Spleen (tissue), 11 donors: Measurements from ENCODE around the gene LBR. TPM values are rescaled to one million over a fixed set of nuclear protein-coding genes. Genes with fewer than 3 reads are reported as not detected.

Source experiments
- DNase-seq: peaks from one replicate; pipeline ENCODE4 v3.0.0-alpha.2; 2020
- H3K27ac ChIP-seq, 8 donors: fragments of 200-600 bp; sonication (generic) in 7 of 8; 1 replicate in 4 of 8; 2 replicates in 4 of 8; pipeline versions ENCODE4 v1.5.0 to v1.8.0; 2016 to 2021; ENCODE audit warnings: inconsistent platforms in 4 of 8, mild to moderate bottlenecking in 4 of 8, moderate library complexity in 1 of 8
- H3K27me3 ChIP-seq, 7 donors: fragments of 200-600 bp; sonication (generic) in 6 of 7; replicated peaks in 1 of 7; 1 replicate in 4 of 7; 2 replicates in 3 of 7; pipeline versions ENCODE4 v1.5.0 to v1.8.0; 2016 to 2021; ENCODE audit warnings: inconsistent platforms in 3 of 7, mild to moderate bottlenecking in 1 of 7
- H3K36me3 ChIP-seq, 6 donors: fragments of 200-600 bp; sonication (generic) in 5 of 6; 1 replicate in 4 of 6; 2 replicates in 2 of 6; pipeline versions ENCODE4 v1.5.0 to v1.8.0; 2016 to 2021; ENCODE audit warnings: inconsistent platforms in 2 of 6
- H3K4me1 ChIP-seq, 6 donors: fragments of 200-600 bp; sonication (generic) in 5 of 6; 1 replicate in 3 of 6; 2 replicates in 3 of 6; pipeline versions ENCODE4 v1.5.0 to v1.8.0; 2016 to 2021; ENCODE audit warnings: inconsistent platforms in 3 of 6
- H3K4me3 ChIP-seq, 8 donors: fragments of 200-600 bp; sonication (generic) in 7 of 8; 1 replicate in 4 of 8; 2 replicates in 4 of 8; pipeline versions ENCODE4 v1.5.0 to v1.8.0; 2016 to 2021; ENCODE audit warnings: inconsistent platforms in 4 of 8, mild to moderate bottlenecking in 4 of 8, moderate library complexity in 2 of 8
- H3K9me3 ChIP-seq, 8 donors: fragments of 200-600 bp; sonication (generic) in 7 of 8; 1 replicate in 4 of 8; 2 replicates in 4 of 8; pipeline versions ENCODE4 v1.5.0 to v1.8.0; 2016 to 2021; ENCODE audit warnings: inconsistent platforms in 4 of 8
- CTCF ChIP-seq, 11 experiments: fragments of 200-600 bp in 7 of 11; fragments of 450-650 bp in 4 of 11; sonication (generic) in 4 of 11; IDR thresholded peaks in 8 of 11; conservative IDR thresholded peaks in 3 of 11; 1 replicate in 7 of 11; 2 replicates in 4 of 11; pipeline versions ENCODE4 v1.4.0 to v1.8.0; 2016 to 2021; ENCODE audit warnings: antibody characterized with exemption in 11 of 11, inconsistent platforms in 4 of 11, mild to moderate bottlenecking in 1 of 11
- POLR2A ChIP-seq, 3 donors: fragments of 450-650 bp; IDR thresholded peaks; one replicate each; pipeline ENCODE4 v1.5.1; 2017; ENCODE audit warnings: antibody characterized with exemption in 3 of 3, mild to moderate bottlenecking in 1 of 3
- POLR2AphosphoS5 ChIP-seq, 3 donors: sonication (generic); formaldehyde crosslinking; IDR thresholded peaks; one replicate each; pipeline ENCODE4 v1.5.1; 2017; ENCODE audit warnings: antibody characterized with exemption in 3 of 3
- WGBS, 5 donors: extraction: QIAGEN DNeasy Blood & Tissue Kit in 3 of 5; methylation state at CpG; one replicate each; pipeline versions ENCODE4 v1.1.5 to v1.1.7; 2013 to 2018; 5-methylcytosine and 5-hydroxymethylcytosine counted together
- intact Hi-C: fragments of 100-400 bp; cut with DNase I; formaldehyde crosslinking; loops from one replicate; pipeline ENCODE4 v1.15.0; 2023; ENCODE audit warnings: low total_unique reads
- polyA plus RNA-seq, 3 donors: library from polyadenylated mRNA; stranded (reverse); fragments of 200-250 nt; gene quantifications; one replicate each; pipeline ENCODE4 v1.2.1, GENCODE V29; 2013
- total RNA-seq, 7 donors: library from RNA; depleted of rRNA in 3 of 7; stranded (reverse); fragments of >200 nt in 3 of 7; fragmentation: NEBNext Ultra II Directional in 4 of 7; extraction: Animal tissue kit (Norgen Biotek cat#: 25700) in 4 of 7; gene quantifications; one replicate each; pipeline versions ENCODE4 v1.1.0 to v1.2.1, GENCODE V29; 2016 to 2021
- donor health status: healthy with polysubstance abuse.
- donor health status: DM: no; HTN: no; CAD: no; lungs with moderate emphysema.
- donor health status: DM: no; HTN: no; CAD: no.
- donor health status: Bipolar disorder and iron deficiency.
- donor health status: healthy.
- donor health status: DM: no; HTN: no; CAD: no.
- donor health status: DM: yes; HTN: yes; CAD: no.

Gene LBR
- total and polyA plus RNA-seq, 10 donors, result 20.8 to 157 (median 87.9) TPM

DNA sequence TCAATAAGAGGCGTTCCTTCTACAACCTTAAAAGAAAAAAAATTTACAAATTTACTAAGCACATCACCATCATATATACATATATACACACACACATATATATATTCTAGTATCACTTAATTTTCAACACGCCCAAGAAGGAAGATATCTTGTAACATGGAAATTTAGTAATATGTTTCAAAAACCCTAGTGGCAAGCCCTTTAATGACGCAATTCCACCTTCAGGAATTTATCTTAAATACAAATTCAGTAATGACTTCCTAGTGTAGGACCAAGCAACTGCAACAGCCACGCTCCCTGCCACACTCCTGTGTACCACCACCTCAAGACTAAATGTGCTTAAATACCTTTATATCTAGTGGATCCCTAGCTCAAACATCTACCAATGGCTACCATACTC, 12.5 kb downstream of the LBR start:
- Histone ChIP-seq H3K27me3 (no peaks in the 10 kb centered on the region), H3K4me1 (peaks cover 0 to 53% (median under 1%) of the 10 kb centered on the region in 6 donors), H3K36me3 (peaks cover 0 to 100% (median 91%) of the 10 kb centered on the region in 6 donors), H3K9me3 (no peaks in the 10 kb centered on the region), H3K27ac (peak overlapping the region in 2 of 8 donors; percentile 2 to 20), H3K4me3 (no peak overlapping the region)
- no peak for DNase-seq
- TF ChIP-seq POLR2A (IDR thresholded peaks at IDR 0.05) (no peak), POLR2AphosphoS5 (IDR thresholded peaks at IDR 0.05) (no peak), CTCF (IDR thresholded peaks at IDR 0.05 in 8 of 11, conservative IDR thresholded peaks at IDR 0.05 in 3 of 11) (no peak)
- intact Hi-C loops, result no loop called here
- 65 to 89% (median 87%) methylated on average over 4 of the region's 4 CpGs for WGBS, 5 donors

DNA sequence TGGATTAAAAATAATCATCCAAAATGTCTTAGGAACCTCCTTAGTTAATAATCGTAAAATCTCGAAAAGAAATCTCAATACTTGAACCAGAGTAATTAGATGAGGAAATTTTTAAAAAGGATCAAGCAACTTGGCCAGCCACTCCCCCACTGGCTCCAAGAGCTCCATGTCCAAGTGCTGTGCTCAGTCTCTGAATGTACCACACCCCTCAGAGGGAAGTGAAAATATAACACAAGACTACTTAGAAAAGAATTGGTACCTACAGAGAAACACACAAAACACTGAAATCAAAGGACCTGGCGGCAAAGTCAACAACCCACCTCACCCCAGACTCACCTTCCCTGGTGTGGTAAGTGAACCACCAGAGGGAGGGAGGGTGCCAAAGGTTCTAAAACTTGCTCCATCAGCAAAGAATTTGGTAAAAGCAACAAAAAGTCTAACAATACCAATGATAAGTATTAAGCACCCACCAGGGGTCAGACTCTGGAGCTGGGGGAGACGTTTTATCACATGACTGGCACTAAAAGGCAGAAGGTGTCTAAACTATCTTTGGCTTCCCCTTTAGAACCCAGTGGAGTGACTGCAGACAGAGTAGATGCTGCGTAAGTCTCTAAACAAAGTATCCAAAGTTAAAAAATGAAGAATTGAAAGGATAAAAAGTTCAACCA, 14.0 kb downstream of the LBR start:
- H3K9me3 ChIP-seq, result no peaks in the 10 kb centered on the region
- no peak overlapping the region for H3K4me3 ChIP-seq
- TF ChIP-seq POLR2AphosphoS5 (IDR thresholded peaks at IDR 0.05) (no peak), POLR2A (IDR thresholded peaks at IDR 0.05) (no peak), CTCF (IDR thresholded peaks at IDR 0.05 in 8 of 11, conservative IDR thresholded peaks at IDR 0.05 in 3 of 11) (no peak)
- H3K4me1 ChIP-seq, result peaks cover 0 to 48% (median 0%) of the 10 kb centered on the region in 6 donors
- H3K27ac ChIP-seq, result peak overlapping the region in 1 of 8 donors; percentile 16
- no peak for DNase-seq
- peaks cover 0 to 100% (median 90%) of the 10 kb centered on the region in 6 donors for H3K36me3 ChIP-seq
- 81 to 85% (median 83%) methylated on average over 5 of the region's 5 CpGs for WGBS, 5 donors
- intact Hi-C loops, result no loop called here
- H3K27me3 ChIP-seq, result no peaks in the 10 kb centered on the region

DNA sequence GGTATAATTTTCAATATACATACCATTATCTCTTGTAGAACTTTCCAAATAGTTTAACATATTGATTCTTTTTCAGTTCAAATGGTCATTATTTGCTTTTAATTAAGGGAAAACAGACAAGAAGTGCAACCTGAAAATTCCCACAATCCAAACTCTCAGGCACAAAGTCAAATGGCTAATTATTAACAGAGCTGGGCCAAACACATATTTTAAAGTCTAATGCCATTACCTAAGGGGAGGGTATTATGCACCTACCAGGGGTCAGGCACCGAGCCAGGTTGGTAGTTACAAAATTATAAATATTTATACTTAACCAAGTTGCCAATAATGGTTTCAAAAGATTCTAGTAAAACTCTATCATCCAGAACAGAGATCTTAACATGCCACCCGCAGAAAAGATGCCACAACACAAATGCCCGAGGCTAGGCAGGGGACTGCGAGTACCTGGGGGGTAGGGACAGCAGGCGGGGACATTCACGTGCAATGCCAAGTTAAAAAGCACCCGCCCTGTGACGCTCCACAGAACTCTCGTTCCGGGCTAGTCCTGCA, 15.0 kb downstream of the LBR start:
- Histone ChIP-seq H3K9me3 (no peaks in the 10 kb centered on the region), H3K27me3 (no peaks in the 10 kb centered on the region), H3K4me3 (no peak overlapping the region), H3K27ac (no peak overlapping the region), H3K4me1 (peaks cover 0 to 40% (median 0%) of the 10 kb centered on the region in 6 donors), H3K36me3 (peaks cover 0 to 100% (median 87%) of the 10 kb centered on the region in 6 donors)
- 95 to 98% (median 96%) methylated on average over 10 of the region's 10 CpGs for WGBS, 5 donors
- intact Hi-C loops, result no loop called here
- no peak for DNase-seq
- TF ChIP-seq CTCF (IDR thresholded peaks at IDR 0.05 in 8 of 11, conservative IDR thresholded peaks at IDR 0.05 in 3 of 11) (no peak), POLR2AphosphoS5 (IDR thresholded peaks at IDR 0.05) (no peak), POLR2A (IDR thresholded peaks at IDR 0.05) (no peak)

DNA sequence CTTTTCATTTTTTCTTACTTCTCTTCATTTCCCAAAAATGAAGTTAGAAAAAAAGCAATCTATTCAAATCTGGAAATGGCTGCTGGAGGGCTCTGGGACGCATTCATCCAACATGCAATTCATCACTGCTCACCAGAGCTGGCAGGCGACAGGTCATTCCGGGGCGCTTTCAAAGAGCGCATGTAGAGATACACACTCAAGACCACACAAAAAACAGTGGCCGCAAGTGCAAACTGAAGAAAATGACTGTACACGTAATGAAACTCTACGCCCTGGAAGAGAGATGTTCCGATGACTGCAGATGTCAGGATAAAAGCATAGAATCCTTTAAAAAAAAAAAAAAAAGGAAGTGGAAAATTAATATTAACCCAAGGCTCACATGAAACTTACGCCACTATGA, 15.5 kb downstream of the LBR start:
- H3K36me3 ChIP-seq, result peaks cover 0 to 100% (median 84%) of the 10 kb centered on the region in 6 donors

More for the DNA sequence above, 15.5 kb downstream of the LBR start:
- TF ChIP-seq POLR2A (IDR thresholded peaks at IDR 0.05) (no peak), POLR2AphosphoS5 (IDR thresholded peaks at IDR 0.05) (no peak), CTCF (IDR thresholded peaks at IDR 0.05 in 8 of 11, conservative IDR thresholded peaks at IDR 0.05 in 3 of 11) (no peak)
- H3K4me1 ChIP-seq, result peaks cover 0 to 34% (median 0%) of the 10 kb centered on the region in 6 donors
- no peaks in the 10 kb centered on the region for H3K27me3 ChIP-seq
- 92 to 97% (median 96%) methylated on average over 10 of the region's 10 CpGs for WGBS, 5 donors
- H3K4me3 ChIP-seq, result no peak overlapping the region
- DNase-seq, result no peak
- intact Hi-C loops, result no loop called here
- no peak overlapping the region for H3K27ac ChIP-seq
- no peaks in the 10 kb centered on the region for H3K9me3 ChIP-seq
